ENCODE measurements around the gene MYOG.

MYOG gene

GRCh38 chr1:203073469-203073868 lies 12.3 kb downstream of the MYOG start:
- peaks cover 16% of the 10 kb centered on the region for H3K36me3 ChIP-seq (ENCODE audit: insufficient read depth, insufficient read length, low read length)
- no peak for DNase-seq (ENCODE audit: low read depth, low spot score)
- H3K9ac ChIP-seq (ENCODE audit: insufficient read length, low read depth): no peak overlapping the region
- no peak for TF ChIP-seq SUZ12 (IDR thresholded peaks at IDR 0.05; ENCODE audit: extremely low read depth, insufficient read depth, insufficient read length)
- no peak for TF ChIP-seq YY1 (IDR thresholded peaks at IDR 0.05; ENCODE audit: insufficient read depth, insufficient read length)
- no peak for TF ChIP-seq ZNF274 (IDR thresholded peaks at IDR 0.05; ENCODE audit: low read depth, low read length)
- H3K4me3 ChIP-seq (ENCODE audit: insufficient read length, low read depth): no peak overlapping the region
- no peaks in the 10 kb centered on the region for H3K9me3 ChIP-seq (ENCODE audit: insufficient read depth, low read length)
- H3K27me3 ChIP-seq (ENCODE audit: insufficient read depth, insufficient read length): no peaks in the 10 kb centered on the region
- H3K4me1 ChIP-seq (ENCODE audit: insufficient read depth, insufficient read length): peaks cover 9% of the 10 kb centered on the region

DNA sequence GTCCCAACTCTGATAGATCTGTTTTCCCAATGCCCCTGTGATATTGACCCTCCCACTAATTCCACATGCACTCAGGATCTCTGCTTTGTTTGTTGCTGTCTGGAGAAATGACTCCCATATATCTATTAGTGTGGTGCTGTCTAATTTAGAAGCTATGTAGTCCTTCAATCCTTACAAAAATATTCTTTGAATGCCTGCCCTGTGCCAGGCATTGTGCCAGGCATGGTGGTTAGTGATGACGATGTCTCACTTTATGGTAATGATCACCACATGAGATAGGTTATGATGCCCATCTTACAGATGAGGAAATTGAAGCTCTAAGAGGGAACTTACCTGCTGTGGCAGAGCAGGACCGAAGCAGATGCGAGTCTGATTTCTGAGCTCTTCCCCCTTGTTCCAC lies 12.9 kb downstream of the MYOG start:
- no peak for DNase-seq (ENCODE audit: low read depth, low spot score)
- Histone ChIP-seq H3K9me3 (ENCODE audit: insufficient read depth, low read length) (no peaks in the 10 kb centered on the region), H3K27me3 (ENCODE audit: insufficient read depth, insufficient read length) (no peaks in the 10 kb centered on the region)

GRCh38 chr1:203072002-203072602 lies 13.7 kb downstream of the MYOG start:
- H3K9ac ChIP-seq (ENCODE audit: insufficient read length, low read depth): no peak overlapping the region
- no peaks in the 10 kb centered on the region for H3K27me3 ChIP-seq (ENCODE audit: insufficient read depth, insufficient read length)
- H3K36me3 ChIP-seq (ENCODE audit: insufficient read depth, insufficient read length, low read length): peaks cover 24% of the 10 kb centered on the region

More for the DNA sequence above, 12.9 kb downstream of the MYOG start:
- peaks cover 17% of the 10 kb centered on the region for H3K36me3 ChIP-seq (ENCODE audit: insufficient read depth, insufficient read length, low read length)
- no peak overlapping the region for H3K4me3 ChIP-seq (ENCODE audit: insufficient read length, low read depth)
- TF ChIP-seq SUZ12 (IDR thresholded peaks at IDR 0.05; ENCODE audit: extremely low read depth, insufficient read depth, insufficient read length) (no peak), YY1 (IDR thresholded peaks at IDR 0.05; ENCODE audit: insufficient read depth, insufficient read length) (no peak), ZNF274 (IDR thresholded peaks at IDR 0.05; ENCODE audit: low read depth, low read length) (no peak)
- H3K9ac ChIP-seq (ENCODE audit: insufficient read length, low read depth): no peak overlapping the region
- H3K4me1 ChIP-seq (ENCODE audit: insufficient read depth, insufficient read length): peaks cover 11% of the 10 kb centered on the region

DNA sequence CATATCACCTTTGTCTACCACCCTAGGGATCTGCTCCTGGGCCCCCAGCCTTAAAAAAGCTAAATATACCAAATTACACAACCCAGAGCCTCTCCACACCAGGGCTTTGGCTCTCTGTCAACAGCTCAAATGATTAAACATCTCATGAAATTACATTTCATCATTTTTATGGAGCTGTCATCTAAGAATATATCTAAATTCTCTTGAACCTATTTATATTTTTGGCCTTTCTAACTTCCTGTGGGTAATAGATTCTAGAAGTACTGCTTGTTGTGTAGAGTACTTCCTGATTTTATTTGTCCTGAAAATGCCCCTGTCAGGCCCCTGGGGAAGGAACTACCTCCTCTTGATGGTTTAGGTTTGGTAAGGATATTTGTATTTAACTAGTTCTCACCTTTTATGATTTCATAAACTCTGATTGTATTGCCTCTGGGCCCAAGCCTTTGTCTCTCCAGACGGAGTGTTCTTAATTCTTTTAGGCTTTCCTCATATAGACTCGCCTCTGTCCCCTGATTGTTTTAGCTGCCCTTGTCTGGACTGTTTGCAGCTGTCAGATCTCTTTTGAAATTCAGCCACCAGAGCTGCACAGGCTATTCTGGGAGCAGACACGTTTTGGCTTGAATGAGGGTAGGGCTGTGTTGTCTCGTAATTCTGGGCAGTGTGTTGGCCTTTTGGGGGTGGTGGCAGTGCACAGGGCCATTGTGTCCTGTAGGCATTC lies 16.6 kb downstream of the MYOG start:
- Histone ChIP-seq H3K36me3 (ENCODE audit: insufficient read depth, insufficient read length, low read length) (peaks cover 16% of the 10 kb centered on the region), H3K9me3 (ENCODE audit: insufficient read depth, low read length) (no peaks in the 10 kb centered on the region), H3K9ac (ENCODE audit: insufficient read length, low read depth) (no peak overlapping the region), H3K27me3 (ENCODE audit: insufficient read depth, insufficient read length) (no peaks in the 10 kb centered on the region), H3K4me1 (ENCODE audit: insufficient read depth, insufficient read length) (peaks cover 14% of the 10 kb centered on the region), H3K4me3 (ENCODE audit: insufficient read length, low read depth) (no peak overlapping the region)
- TF ChIP-seq YY1 (IDR thresholded peaks at IDR 0.05; ENCODE audit: insufficient read depth, insufficient read length) (no peak), ZNF274 (IDR thresholded peaks at IDR 0.05; ENCODE audit: low read depth, low read length) (no peak), SUZ12 (IDR thresholded peaks at IDR 0.05; ENCODE audit: extremely low read depth, insufficient read depth, insufficient read length) (no peak)
- DNase-seq (ENCODE audit: low read depth, low spot score): no peak

More at GRCh38 chr1:203072002-203072602, 13.7 kb downstream of the MYOG start:
- H3K4me1 ChIP-seq (ENCODE audit: insufficient read depth, insufficient read length): peaks cover 11% of the 10 kb centered on the region
- no peaks in the 10 kb centered on the region for H3K9me3 ChIP-seq (ENCODE audit: insufficient read depth, low read length)
- DNase-seq (ENCODE audit: low read depth, low spot score): no peak
- no peak overlapping the region for H3K4me3 ChIP-seq (ENCODE audit: insufficient read length, low read depth)
- TF ChIP-seq ZNF274 (IDR thresholded peaks at IDR 0.05; ENCODE audit: low read depth, low read length) (no peak), SUZ12 (IDR thresholded peaks at IDR 0.05; ENCODE audit: extremely low read depth, insufficient read depth, insufficient read length) (no peak), YY1 (IDR thresholded peaks at IDR 0.05; ENCODE audit: insufficient read depth, insufficient read length) (no peak)

DNA sequence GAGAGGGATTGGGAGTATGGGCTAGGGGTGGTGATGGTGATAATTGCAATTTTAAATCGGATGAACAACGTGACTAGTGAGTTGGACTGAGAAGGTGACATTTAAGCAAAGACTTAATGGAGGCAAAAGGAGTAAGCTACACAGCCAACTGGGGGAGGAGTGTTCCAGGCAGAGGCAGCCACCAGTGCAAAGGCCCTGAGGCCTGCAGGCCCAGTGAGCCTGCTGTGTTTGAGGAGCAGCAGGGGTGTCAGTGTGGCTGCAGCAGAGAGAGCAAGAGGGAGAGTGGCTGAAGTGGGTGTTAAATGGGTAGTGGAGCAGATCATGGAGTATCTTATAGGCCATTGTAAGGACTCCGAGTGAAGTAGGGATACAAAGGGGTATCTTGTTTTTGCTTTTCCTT lies 18.8 kb downstream of the MYOG start:
- Histone ChIP-seq H3K4me3 (ENCODE audit: insufficient read length, low read depth) (no peak overlapping the region), H3K9me3 (ENCODE audit: insufficient read depth, low read length) (no peaks in the 10 kb centered on the region), H3K4me1 (ENCODE audit: insufficient read depth, insufficient read length) (peaks cover 11% of the 10 kb centered on the region), H3K9ac (ENCODE audit: insufficient read length, low read depth) (no peak overlapping the region), H3K36me3 (ENCODE audit: insufficient read depth, insufficient read length, low read length) (peaks cover 11% of the 10 kb centered on the region), H3K27me3 (ENCODE audit: insufficient read depth, insufficient read length) (no peaks in the 10 kb centered on the region)
- no peak for DNase-seq (ENCODE audit: low read depth, low spot score)
- no peak for TF ChIP-seq YY1 (IDR thresholded peaks at IDR 0.05; ENCODE audit: insufficient read depth, insufficient read length)
- TF ChIP-seq SUZ12 (IDR thresholded peaks at IDR 0.05; ENCODE audit: extremely low read depth, insufficient read depth, insufficient read length): no peak
- no peak for TF ChIP-seq ZNF274 (IDR thresholded peaks at IDR 0.05; ENCODE audit: low read depth, low read length)

- no peak for DNase-seq (ENCODE audit: low read depth, low spot score)
- no peak overlapping the region for H3K9ac ChIP-seq (ENCODE audit: insufficient read length, low read depth)
- no peak for TF ChIP-seq ZNF274 (IDR thresholded peaks at IDR 0.05; ENCODE audit: low read depth, low read length)
- no peak for TF ChIP-seq SUZ12 (IDR thresholded peaks at IDR 0.05; ENCODE audit: extremely low read depth, insufficient read depth, insufficient read length)
- peaks cover 15% of the 10 kb centered on the region for H3K36me3 ChIP-seq (ENCODE audit: insufficient read depth, insufficient read length, low read length)
- H3K4me3 ChIP-seq (ENCODE audit: insufficient read length, low read depth): no peak overlapping the region
- peaks cover 5% of the 10 kb centered on the region; the same call in 1 of the 2 replicates for H3K9me3 ChIP-seq (ENCODE audit: insufficient read depth, low read length)
- no peaks in the 10 kb centered on the region for H3K27me3 ChIP-seq (ENCODE audit: insufficient read depth, insufficient read length)
- H3K4me1 ChIP-seq (ENCODE audit: insufficient read depth, insufficient read length): peaks cover 11% of the 10 kb centered on the region
These were observed 19.8 kb downstream of the MYOG start for GRCh38 chr1:203065986-203066385.

DNA sequence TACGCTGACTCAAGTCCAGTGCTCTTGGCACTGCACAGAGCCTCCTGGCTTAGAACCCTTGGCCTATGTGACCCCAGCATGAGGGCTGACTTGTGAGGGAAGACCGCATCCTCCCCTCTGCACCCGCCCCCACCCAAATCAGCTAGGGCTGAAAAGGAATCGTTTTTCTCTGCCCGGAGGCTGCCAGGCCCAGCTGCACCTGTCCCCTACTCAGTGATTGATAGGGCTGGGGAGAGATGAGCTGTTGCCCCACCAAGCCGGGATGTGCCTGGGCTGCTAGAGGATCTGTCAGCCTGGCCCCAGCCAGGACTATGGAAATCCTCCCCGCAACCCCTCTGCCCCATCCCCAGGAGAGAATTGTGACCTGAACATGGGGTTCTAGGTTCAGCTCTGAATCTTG lies 20.6 kb downstream of the MYOG start:
- Histone ChIP-seq H3K9ac (ENCODE audit: insufficient read length, low read depth) (no peak overlapping the region), H3K36me3 (ENCODE audit: insufficient read depth, insufficient read length, low read length) (peaks cover 23% of the 10 kb centered on the region), H3K27me3 (ENCODE audit: insufficient read depth, insufficient read length) (no peaks in the 10 kb centered on the region), H3K9me3 (ENCODE audit: insufficient read depth, low read length) (peaks cover 10% of the 10 kb centered on the region; the same call in 1 of the 2 replicates), H3K4me3 (ENCODE audit: insufficient read length, low read depth) (no peak overlapping the region), H3K4me1 (ENCODE audit: insufficient read depth, insufficient read length) (peaks cover 11% of the 10 kb centered on the region)
- no peak for DNase-seq (ENCODE audit: low read depth, low spot score)
- TF ChIP-seq ZNF274 (IDR thresholded peaks at IDR 0.05; ENCODE audit: low read depth, low read length): no peak
- TF ChIP-seq SUZ12 (IDR thresholded peaks at IDR 0.05; ENCODE audit: extremely low read depth, insufficient read depth, insufficient read length): no peak
